Spleen (tissue), 11 donors: ENCODE results near the gene TPCN2. TPM values are rescaled to one million over a fixed set of nuclear protein-coding genes. Genes with fewer than 3 reads are reported as not detected.
A peak's percentile ranks its signal among the peaks of the same experiment; 100 is the strongest.

ENCODE experiments used
- DNase-seq: peaks from one replicate; pipeline ENCODE4 v3.0.0-alpha.2; 2020
- H3K27ac ChIP-seq, 8 donors: fragments of 200-600 bp; sonication (generic) in 7 of 8; 1 replicate in 4 of 8; 2 replicates in 4 of 8; pipeline versions ENCODE4 v1.5.0 to v1.8.0; 2016 to 2021; ENCODE audit warnings: inconsistent platforms in 4 of 8, mild to moderate bottlenecking in 4 of 8, moderate library complexity in 1 of 8
- H3K27me3 ChIP-seq, 7 donors: fragments of 200-600 bp; sonication (generic) in 6 of 7; replicated peaks in 1 of 7; 1 replicate in 4 of 7; 2 replicates in 3 of 7; pipeline versions ENCODE4 v1.5.0 to v1.8.0; 2016 to 2021; ENCODE audit warnings: inconsistent platforms in 3 of 7, mild to moderate bottlenecking in 1 of 7
- H3K36me3 ChIP-seq, 6 donors: fragments of 200-600 bp; sonication (generic) in 5 of 6; 1 replicate in 4 of 6; 2 replicates in 2 of 6; pipeline versions ENCODE4 v1.5.0 to v1.8.0; 2016 to 2021; ENCODE audit warnings: inconsistent platforms in 2 of 6
- H3K4me1 ChIP-seq, 6 donors: fragments of 200-600 bp; sonication (generic) in 5 of 6; 1 replicate in 3 of 6; 2 replicates in 3 of 6; pipeline versions ENCODE4 v1.5.0 to v1.8.0; 2016 to 2021; ENCODE audit warnings: inconsistent platforms in 3 of 6
- H3K4me3 ChIP-seq, 8 donors: fragments of 200-600 bp; sonication (generic) in 7 of 8; 1 replicate in 4 of 8; 2 replicates in 4 of 8; pipeline versions ENCODE4 v1.5.0 to v1.8.0; 2016 to 2021; ENCODE audit warnings: inconsistent platforms in 4 of 8, mild to moderate bottlenecking in 4 of 8, moderate library complexity in 2 of 8
- H3K9me3 ChIP-seq, 8 donors: fragments of 200-600 bp; sonication (generic) in 7 of 8; 1 replicate in 4 of 8; 2 replicates in 4 of 8; pipeline versions ENCODE4 v1.5.0 to v1.8.0; 2016 to 2021; ENCODE audit warnings: inconsistent platforms in 4 of 8
- CTCF ChIP-seq, 11 experiments: fragments of 200-600 bp in 7 of 11; fragments of 450-650 bp in 4 of 11; sonication (generic) in 4 of 11; IDR thresholded peaks in 8 of 11; conservative IDR thresholded peaks in 3 of 11; 1 replicate in 7 of 11; 2 replicates in 4 of 11; pipeline versions ENCODE4 v1.4.0 to v1.8.0; 2016 to 2021; ENCODE audit warnings: antibody characterized with exemption in 11 of 11, inconsistent platforms in 4 of 11, mild to moderate bottlenecking in 1 of 11
- POLR2A ChIP-seq, 3 donors: fragments of 450-650 bp; IDR thresholded peaks; one replicate each; pipeline ENCODE4 v1.5.1; 2017; ENCODE audit warnings: antibody characterized with exemption in 3 of 3, mild to moderate bottlenecking in 1 of 3
- POLR2AphosphoS5 ChIP-seq, 3 donors: sonication (generic); formaldehyde crosslinking; IDR thresholded peaks; one replicate each; pipeline ENCODE4 v1.5.1; 2017; ENCODE audit warnings: antibody characterized with exemption in 3 of 3
- WGBS, 5 donors: extraction: QIAGEN DNeasy Blood & Tissue Kit in 3 of 5; methylation state at CpG; one replicate each; pipeline versions ENCODE4 v1.1.5 to v1.1.7; 2013 to 2018; 5-methylcytosine and 5-hydroxymethylcytosine counted together
- intact Hi-C: fragments of 100-400 bp; cut with DNase I; formaldehyde crosslinking; loops from one replicate; pipeline ENCODE4 v1.15.0; 2023; ENCODE audit warnings: low total_unique reads
- polyA plus RNA-seq, 3 donors: library from polyadenylated mRNA; stranded (reverse); fragments of 200-250 nt; gene quantifications; one replicate each; pipeline ENCODE4 v1.2.1, GENCODE V29; 2013
- total RNA-seq, 7 donors: library from RNA; depleted of rRNA in 3 of 7; stranded (reverse); fragments of >200 nt in 3 of 7; fragmentation: NEBNext Ultra II Directional in 4 of 7; extraction: Animal tissue kit (Norgen Biotek cat#: 25700) in 4 of 7; gene quantifications; one replicate each; pipeline versions ENCODE4 v1.1.0 to v1.2.1, GENCODE V29; 2016 to 2021
- donor health status: healthy with polysubstance abuse.
- donor health status: DM: no; HTN: no; CAD: no; lungs with moderate emphysema.
- donor health status: DM: no; HTN: no; CAD: no.
- donor health status: Bipolar disorder and iron deficiency.
- donor health status: healthy.
- donor health status: DM: no; HTN: no; CAD: no.
- donor health status: DM: yes; HTN: yes; CAD: no.

TPCN2 gene
- total and polyA plus RNA-seq, 10 donors, result 3.6 to 30.4 (median 24.1) TPM

- DNase-seq, result peak; percentile 73
These were observed 74.1 kb downstream of the TPCN2 start for GRCh38 chr11:69122630-69123431.

GRCh38 chr11:69123593-69124545, 75.1 kb downstream of the TPCN2 start:
- peaks cover 9 to 27% (median 21%) of the 10 kb centered on the region in 6 donors for H3K4me1 ChIP-seq
- peaks cover 0 to 6% (median 0%) of the 10 kb centered on the region in 7 donors for H3K27me3 ChIP-seq
- WGBS, 5 donors, result 69 to 77% (median 76%) methylated on average over 27 of the region's 27 CpGs
- TF ChIP-seq POLR2AphosphoS5 (IDR thresholded peaks at IDR 0.05), result no peak
- TF ChIP-seq POLR2A (IDR thresholded peaks at IDR 0.05), result no peak
- no peak for TF ChIP-seq CTCF (IDR thresholded peaks at IDR 0.05 in 8 of 11, conservative IDR thresholded peaks at IDR 0.05 in 3 of 11)
- intact Hi-C loops, result no loop called here
- peak; percentile 35 for DNase-seq
- H3K9me3 ChIP-seq, result peaks cover 0 to 22% (median 12%) of the 10 kb centered on the region in 8 donors
- peak overlapping the region in 3 of 8 donors; percentile 1 to 44 (median 36) for H3K27ac ChIP-seq
- H3K4me3 ChIP-seq, result peak overlapping the region in 1 of 8 donors; percentile 32
- H3K36me3 ChIP-seq, result no peaks in the 10 kb centered on the region

More at GRCh38 chr11:69122630-69123431, 74.1 kb downstream of the TPCN2 start:
- Histone ChIP-seq H3K36me3 (no peaks in the 10 kb centered on the region), H3K27ac (peak overlapping the region in 4 of 8 donors; percentile 36 to 48 (median 45)), H3K4me1 (peaks cover 9 to 27% (median 21%) of the 10 kb centered on the region in 6 donors), H3K9me3 (peaks cover 0 to 13% (median 7%) of the 10 kb centered on the region in 8 donors), H3K27me3 (peaks cover 0 to 6% (median 0%) of the 10 kb centered on the region in 7 donors), H3K4me3 (peak overlapping the region in 1 of 8 donors; percentile 32)
- 14 to 31% (median 27%) methylated on average over 14 to 27 of the region's 27 CpGs for WGBS, 5 donors
- TF ChIP-seq CTCF (IDR thresholded peaks at IDR 0.05 in 8 of 11, conservative IDR thresholded peaks at IDR 0.05 in 3 of 11) (no peak), POLR2AphosphoS5 (IDR thresholded peaks at IDR 0.05) (peak in 2 of 3 donors; percentile 8 to 42), POLR2A (IDR thresholded peaks at IDR 0.05) (no peak)
- intact Hi-C loops, result no loop called here

GRCh38 chr11:69125861-69126260, 77.1 kb downstream of the TPCN2 start:
- TF ChIP-seq CTCF (IDR thresholded peaks at IDR 0.05 in 8 of 11, conservative IDR thresholded peaks at IDR 0.05 in 3 of 11) (no peak), POLR2AphosphoS5 (IDR thresholded peaks at IDR 0.05) (no peak), POLR2A (IDR thresholded peaks at IDR 0.05) (no peak)
- WGBS, 5 donors, result 84 to 98% (median 94%) methylated on average over 3 of the region's 3 CpGs
- Histone ChIP-seq H3K4me1 (peaks cover 9 to 32% (median 21%) of the 10 kb centered on the region in 6 donors), H3K27ac (no peak overlapping the region), H3K4me3 (no peak overlapping the region), H3K36me3 (no peaks in the 10 kb centered on the region), H3K9me3 (peaks cover 0 to 19% (median 11%) of the 10 kb centered on the region in 8 donors), H3K27me3 (peaks cover 0 to 6% (median 0%) of the 10 kb centered on the region in 7 donors)
- DNase-seq, result peak; percentile 45
- intact Hi-C loops, result no loop called here
